ENCODE data around the gene WDR81.

DNA sequence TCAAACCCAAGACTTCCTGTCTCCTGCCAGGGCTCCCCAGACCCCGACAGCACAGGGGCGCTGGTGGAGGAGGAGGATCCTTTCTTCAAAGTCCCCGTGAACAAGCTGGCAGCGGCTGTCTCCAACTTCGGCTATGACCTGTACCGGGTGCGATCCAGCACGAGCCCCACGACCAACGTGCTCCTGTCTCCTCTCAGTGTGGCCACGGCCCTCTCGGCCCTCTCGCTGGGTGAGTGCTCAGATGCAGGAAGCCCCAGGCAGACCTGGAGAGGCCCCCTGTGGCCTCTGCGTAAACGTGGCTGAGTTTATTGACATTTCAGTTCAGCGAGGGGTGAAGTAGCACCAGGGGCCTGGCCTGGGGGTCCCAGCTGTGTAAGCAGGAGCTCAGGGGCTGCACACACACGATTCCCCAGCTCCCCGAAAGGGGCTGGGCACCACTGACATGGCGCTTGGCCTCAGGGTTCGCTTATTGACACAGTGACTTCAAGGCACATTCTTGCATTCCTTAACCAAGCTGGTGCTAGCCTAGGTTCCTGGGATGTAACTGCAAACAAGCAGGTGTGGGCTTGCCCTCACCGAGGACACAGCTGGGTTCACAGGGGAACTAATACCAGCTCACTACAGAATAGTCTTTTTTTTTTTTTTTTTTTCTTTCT, 45.4 kb downstream of the WDR81 start:
- no peak for TF ChIP-seq ELF1 (IDR thresholded peaks at IDR 0.05; ENCODE audit: borderline replicate concordance, low read depth)
- TF ChIP-seq ATF3 (IDR thresholded peaks at IDR 0.05): no peak
- no peak for TF ChIP-seq SIN3A (IDR thresholded peaks at IDR 0.05; ENCODE audit: low read depth)
- no peak for TF ChIP-seq YY1 (IDR thresholded peaks at IDR 0.05; ENCODE audit: extremely low read depth, insufficient replicate concordance, low read depth, low read length)
